Measurements from ENCODE around the gene SATB1. TPM values are rescaled to one million over a fixed set of nuclear protein-coding genes. Genes with fewer than 3 reads are reported as not detected.

Gene SATB1
- total and polyA plus RNA-seq, 2 of the 8 experiments (the other 6 are each of a cell fraction or from before 2014, with no cell fraction given) = 18.8 to 28.0 TPM

GRCh38 chr3:18370672-18371071 is 54.5 kb downstream of the SATB1 start:
- Histone ChIP-seq H3K9ac (replicated peaks in 1 of 4; ENCODE audit: extremely low read depth in 1 of 4, low read depth in 3 of 4, low read length in 3 of 4) (no peak overlapping the region; a peak in 1 of 7 replicates), H3K79me2 (ENCODE audit: control insufficient read depth in 1 of 2, insufficient read depth in 2 of 2, low read length in 2 of 2) (no peaks in the 10 kb centered on the region), H2BK5ac (ENCODE audit: low read depth, low read length) (no peak overlapping the region), H3K56ac (replicated peaks; ENCODE audit: insufficient read length, low read depth, low read length) (no peak overlapping the region), H3K4me1 (replicated peaks in 1 of 4; ENCODE audit: control insufficient read depth in 3 of 4, insufficient read depth in 4 of 4, low read length in 3 of 4) (peaks cover 0 to 3% (median 2%) of the 10 kb centered on the region in 4 experiments; a peak in 3 of 7 replicates), H3K79me1 (ENCODE audit: low read depth, low read length) (no peaks in the 10 kb centered on the region), H3K18ac (ENCODE audit: extremely low read depth, low read length) (no peak overlapping the region), H4K5ac (ENCODE audit: insufficient read length, low read depth, low read length) (no peak overlapping the region), H3K36me3 (ENCODE audit: control insufficient read depth in 2 of 4, insufficient read depth in 4 of 4, low read length in 3 of 4) (0 out of 8 replicates have a peak, but pooled peaks cover 0 to 2% (median 0%) of the 10 kb centered on the region in 4 experiments), H3K4me3 (ENCODE audit: extremely low read depth in 1 of 4, insufficient read depth in 2 of 4, low read depth in 3 of 4, low read length in 4 of 4) (no peak overlapping the region), H4K20me1 (replicated peaks in 1 of 2; ENCODE audit: control insufficient read depth in 1 of 2, insufficient read depth in 2 of 2, low read length in 2 of 2) (no peaks in the 10 kb centered on the region), H3K27ac (ENCODE audit: low read depth, low read length) (no peak overlapping the region), H2BK120ac (replicated peaks; ENCODE audit: low read depth, low read length) (no peak overlapping the region), H2BK20ac (ENCODE audit: low read length) (no peak overlapping the region), H2BK15ac (ENCODE audit: low read length) (no peak overlapping the region), H3K27me3 (replicated peaks in 1 of 4; ENCODE audit: control insufficient read depth in 3 of 4, extremely low read depth in 1 of 4, insufficient read depth in 3 of 4, low read length in 3 of 4) (no peaks in the 10 kb centered on the region), H2AFZ (ENCODE audit: low read length) (no peak overlapping the region), H3K23me2 (ENCODE audit: low read depth, low read length) (no peaks in the 10 kb centered on the region), H3K14ac (ENCODE audit: insufficient read length) (no peak overlapping the region), H2BK12ac (ENCODE audit: low read depth, low read length) (no peak overlapping the region; the same call in 1 of the 2 replicates), H3K23ac (ENCODE audit: insufficient read length) (no peak overlapping the region), H3K4me2 (ENCODE audit: insufficient read depth in 1 of 2, low read depth in 2 of 2, low read length in 2 of 2) (no peak overlapping the region), H4K8ac (ENCODE audit: extremely low read depth, insufficient read depth, low read length) (no peak overlapping the region), H4K91ac (replicated peaks; ENCODE audit: insufficient read length, low read length) (no peak overlapping the region), H3K9me3 (ENCODE audit: insufficient read depth in 2 of 2, low read depth in 1 of 2, low read length in 1 of 2) (no peaks in the 10 kb centered on the region), H3K4ac (replicated peaks; ENCODE audit: insufficient read length, low read depth, low read length) (no peak overlapping the region), H2AK5ac (ENCODE audit: low read depth, low read length) (no peak overlapping the region)
- ChIA-PET CTCF (ENCODE audit: partially characterized antibody) (no interaction called here), POLR2A (ENCODE audit: partially characterized antibody) (no interaction called here)
- no peak for TF ChIP-seq KDM4A (IDR thresholded peaks at IDR 0.05; ENCODE audit: low read depth, low read length, severe bottlenecking)
- 92% methylated on average over 7 of the region's 7 CpGs; no CpG with 5 or more reads in 1 of the 2 experiments for WGBS, 2 experiments (ENCODE audit: extremely low coverage in 1 of 2, insufficient coverage in 1 of 2, insufficient read length in 1 of 2, insufficient replicate concordance in 2 of 2, low coverage in 1 of 2, low lambda C conversion rate in 2 of 2, missing lambda C conversion rate in 1 of 2)
- FAIRE-seq (no peak), DNase-seq (ENCODE audit: low read depth in 1 of 2, low spot score in 2 of 2) (no peak)

Data from H1 (cell line).